HG02678 (cell line): ENCODE measurements around the gene RASD1.
"Not testable (repeated sequence)": the region's sequence is repeated elsewhere in the genome, so short reads cannot be mapped to it uniquely, and the experiment has no call there.

Experiments used
- ATAC-seq: cut with Tn5 transposase; IDR thresholded peaks from one replicate; pipeline ENCODE4 v1.9.1; 2021; ENCODE audit warnings: mild to moderate bottlenecking, moderate library complexity; ENCODE audit not compliant: unreplicated experiment

RASD1 gene

DNA sequence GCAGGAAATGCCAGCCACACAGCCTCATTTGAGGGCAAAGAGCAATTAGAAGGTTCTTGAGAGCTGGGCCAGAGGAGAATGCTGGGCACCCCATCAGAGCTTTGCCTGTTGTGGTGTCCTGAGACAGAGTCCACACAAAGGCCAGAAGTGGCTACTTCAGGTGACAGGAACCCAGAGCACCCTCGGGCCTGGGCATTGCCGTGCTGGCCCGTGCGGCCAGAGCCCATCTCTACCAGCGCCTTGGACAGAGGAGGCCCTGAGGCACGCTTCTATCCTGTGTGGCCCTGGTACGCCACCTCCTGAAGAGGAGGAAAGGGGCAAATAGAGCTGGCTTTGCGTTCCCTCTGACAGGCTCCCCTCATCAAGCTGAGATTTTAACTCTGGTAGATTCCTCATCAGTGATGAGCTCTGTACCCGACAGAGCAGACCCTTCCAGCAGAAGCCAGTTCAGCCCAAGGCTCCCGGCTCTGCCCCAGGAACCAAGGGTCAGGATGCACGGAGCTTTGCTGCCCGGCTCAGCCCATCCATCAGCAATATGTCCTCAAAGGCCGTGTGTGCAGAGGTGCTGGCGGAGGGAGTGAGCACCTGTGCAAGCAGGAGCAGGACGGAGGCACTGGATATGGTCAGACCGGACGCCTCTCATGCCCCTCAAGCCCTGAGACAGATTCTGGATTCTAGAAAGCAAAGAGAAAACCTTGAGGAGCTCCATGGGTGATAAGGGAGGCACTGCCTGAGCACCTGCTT is 3.4 kb upstream of the RASD1 start:
- ATAC-seq: no peak

DNA sequence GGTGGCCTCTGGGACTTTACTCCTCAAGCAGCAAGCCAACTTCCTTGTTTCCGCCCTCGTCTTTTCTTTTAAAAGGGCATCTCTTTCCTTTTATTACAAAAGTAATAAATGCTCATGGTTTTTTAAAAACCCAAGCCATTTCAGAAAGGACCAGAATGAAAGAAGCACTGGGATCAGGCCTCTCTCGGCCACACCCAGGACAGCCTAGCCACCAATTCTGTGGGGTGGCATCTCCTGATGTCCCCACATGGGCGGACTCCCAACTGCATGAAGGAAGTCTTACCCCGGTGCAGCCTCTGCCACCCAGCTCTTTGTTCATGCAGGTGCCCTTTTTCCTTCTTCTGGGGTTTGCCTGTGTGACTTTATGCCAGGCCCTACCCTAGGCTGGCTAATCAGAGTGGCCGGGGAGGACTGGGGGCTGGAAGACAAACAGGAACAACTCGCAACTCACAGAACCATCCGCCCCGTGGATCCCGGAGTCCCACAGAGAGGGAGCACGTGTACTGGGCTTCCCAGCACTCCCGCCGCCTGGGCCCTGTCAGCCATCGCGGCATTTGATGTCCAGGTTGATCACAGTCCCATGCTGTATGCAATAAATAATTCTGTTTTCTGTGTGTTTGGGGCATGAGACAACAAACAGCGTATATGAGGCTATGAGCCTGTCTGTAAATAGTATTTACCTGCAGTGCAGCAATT is 2.6 kb upstream of the RASD1 start:
- ATAC-seq: no peak

DNA sequence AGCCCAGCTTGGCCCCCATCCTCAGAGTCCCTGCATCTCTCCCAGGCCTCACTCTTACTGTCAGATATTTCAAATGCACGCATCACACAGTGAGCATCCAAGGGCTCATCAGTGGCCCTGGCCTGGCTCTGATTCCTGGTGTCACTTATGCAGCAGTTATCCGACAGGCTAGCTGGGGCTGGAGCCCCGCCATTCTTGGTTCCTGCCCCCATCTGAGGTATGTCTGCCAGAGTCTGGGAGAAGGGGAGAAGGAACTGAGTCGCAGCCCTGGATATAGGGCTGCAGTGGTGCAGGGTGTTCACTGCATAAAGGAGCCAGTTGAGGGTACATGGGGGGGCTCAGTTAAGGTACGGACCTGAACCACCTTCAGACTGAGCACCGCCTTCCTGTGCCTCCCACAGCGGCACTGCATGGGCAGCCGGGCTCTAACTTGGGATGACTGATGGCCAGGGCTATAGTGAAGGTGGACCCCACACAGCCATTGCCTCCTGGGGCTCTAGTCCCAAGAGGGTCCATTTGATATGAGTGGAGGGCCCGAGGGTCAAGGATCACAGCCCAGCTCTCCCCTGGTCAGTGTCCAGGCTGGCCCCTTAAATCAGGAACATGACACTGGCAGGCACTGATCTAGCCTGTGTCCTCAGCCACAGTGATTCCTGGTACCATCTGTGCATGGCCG is 1.8 kb upstream of the RASD1 start:
- no peak for ATAC-seq

DNA sequence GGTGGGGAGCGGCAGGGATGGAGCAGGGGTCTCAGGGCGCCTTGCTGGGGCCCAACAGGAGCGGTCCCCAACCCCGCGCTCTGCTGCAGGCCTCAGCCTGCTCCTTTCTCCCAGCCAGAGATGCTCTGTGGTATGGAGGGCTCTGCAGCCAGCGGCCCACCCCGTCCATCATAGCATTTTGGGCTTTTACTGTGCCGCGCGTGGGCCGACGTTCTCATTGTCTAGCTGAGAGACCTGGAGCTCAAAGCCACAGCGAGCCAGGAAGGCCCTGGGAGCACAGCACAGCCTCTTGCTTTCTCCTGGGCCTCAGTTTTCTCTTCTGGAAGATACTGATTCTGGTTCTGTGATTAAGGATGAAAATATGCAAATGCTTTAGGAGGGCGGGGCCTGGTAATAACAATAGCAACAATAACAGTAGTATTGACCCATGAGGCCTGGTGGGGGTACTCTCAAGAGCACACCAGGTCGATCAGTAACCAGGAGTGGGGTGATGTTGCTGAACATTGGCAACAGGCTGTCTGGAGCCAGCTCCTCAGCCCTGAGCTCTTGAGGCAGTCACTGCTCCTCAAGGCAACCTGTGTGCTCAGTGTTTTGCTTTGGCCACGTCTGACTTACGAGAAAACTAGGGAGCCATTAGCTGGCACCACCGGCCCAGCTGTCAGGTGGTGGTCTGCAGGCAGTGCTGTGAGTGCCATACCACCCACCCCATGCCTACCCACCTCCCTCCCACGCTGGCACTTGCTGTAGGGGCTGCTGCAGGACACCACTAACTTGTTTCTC is 1.1 kb upstream of the RASD1 start:
- no peak for ATAC-seq

DNA sequence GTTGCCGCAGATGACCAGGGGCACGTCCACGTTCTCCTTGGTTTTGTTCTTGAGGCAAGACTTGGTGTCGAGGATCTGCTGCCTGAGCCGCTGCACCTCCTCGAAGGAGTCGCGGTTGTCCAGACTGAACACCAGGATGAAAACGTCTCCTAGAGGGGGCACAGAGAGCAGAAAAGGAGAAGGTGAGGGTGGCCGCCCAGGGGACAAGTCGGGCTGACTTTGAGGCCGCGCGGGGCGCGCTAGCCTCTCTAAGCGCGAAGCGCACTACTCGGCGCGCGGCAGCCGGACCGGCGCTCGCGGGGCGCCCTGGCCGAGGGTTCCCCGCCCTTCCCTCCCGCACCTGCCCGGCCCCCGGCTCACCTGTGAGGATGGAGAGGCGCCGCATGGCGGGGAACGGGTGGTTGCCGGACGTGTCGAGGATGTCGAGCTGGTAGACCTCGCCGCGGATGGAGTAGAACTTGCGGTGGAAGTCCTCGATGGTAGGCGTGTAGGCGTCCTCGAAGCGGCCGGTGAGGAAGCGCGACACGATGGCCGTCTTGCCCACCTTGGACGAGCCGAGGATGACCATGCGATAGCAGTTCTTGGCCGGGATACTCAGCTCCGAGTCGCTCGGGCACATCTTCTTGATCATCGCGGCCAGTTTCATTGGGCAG is 533 bp downstream of the RASD1 start:
- no peak for ATAC-seq

DNA sequence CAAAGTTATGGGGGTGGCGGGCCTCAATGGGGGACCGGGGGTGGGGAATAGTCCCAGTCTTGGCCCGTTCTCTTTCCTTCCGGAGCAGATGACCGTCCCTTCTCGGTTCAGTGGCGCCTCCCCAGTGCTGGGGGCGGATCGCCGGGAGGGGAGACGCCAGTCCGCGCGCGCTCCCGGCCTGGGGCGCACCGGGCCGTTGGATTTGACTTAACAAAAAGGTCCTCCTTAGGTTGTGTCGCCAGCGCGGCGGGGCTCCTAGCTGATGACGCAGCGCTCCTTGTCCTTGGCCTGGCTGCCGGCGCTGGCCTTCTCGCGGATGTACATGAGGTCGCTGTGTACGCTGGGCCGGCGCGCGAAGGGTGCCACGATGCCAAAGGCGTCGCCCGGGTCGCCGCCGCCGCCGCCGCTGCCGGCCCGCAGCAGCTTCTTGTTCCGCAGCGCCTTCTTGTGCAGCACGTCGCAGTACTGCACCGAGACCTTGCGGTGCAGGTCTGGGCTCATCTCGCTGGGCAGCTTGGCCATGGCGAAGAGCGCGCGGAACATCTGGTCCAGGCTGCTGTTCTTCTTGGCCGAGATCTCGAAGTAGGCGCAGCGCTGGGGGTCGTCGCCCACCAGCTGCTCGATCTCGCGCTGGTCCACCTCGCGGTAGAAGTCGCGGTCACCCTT is 1.2 kb downstream of the RASD1 start:
- no peak for ATAC-seq

DNA sequence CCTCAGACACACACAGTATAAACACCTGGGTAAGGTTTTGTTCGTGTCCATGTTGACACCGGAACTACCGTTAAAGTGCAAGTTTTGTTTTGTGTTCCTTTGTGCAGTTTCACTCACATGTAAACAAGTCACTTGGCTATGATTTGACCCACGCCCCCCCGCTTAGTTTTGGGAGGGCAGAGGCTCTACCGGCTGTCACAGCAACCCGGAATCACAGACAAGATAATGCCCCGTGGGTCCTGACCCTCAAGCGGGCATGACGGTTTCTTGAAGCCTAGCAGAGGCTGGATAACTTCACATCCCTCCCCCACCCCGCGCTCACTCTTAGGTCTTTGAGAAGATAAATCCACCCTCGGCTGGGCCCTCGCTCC is 1.7 kb downstream of the RASD1 start:
- no peak for ATAC-seq

DNA sequence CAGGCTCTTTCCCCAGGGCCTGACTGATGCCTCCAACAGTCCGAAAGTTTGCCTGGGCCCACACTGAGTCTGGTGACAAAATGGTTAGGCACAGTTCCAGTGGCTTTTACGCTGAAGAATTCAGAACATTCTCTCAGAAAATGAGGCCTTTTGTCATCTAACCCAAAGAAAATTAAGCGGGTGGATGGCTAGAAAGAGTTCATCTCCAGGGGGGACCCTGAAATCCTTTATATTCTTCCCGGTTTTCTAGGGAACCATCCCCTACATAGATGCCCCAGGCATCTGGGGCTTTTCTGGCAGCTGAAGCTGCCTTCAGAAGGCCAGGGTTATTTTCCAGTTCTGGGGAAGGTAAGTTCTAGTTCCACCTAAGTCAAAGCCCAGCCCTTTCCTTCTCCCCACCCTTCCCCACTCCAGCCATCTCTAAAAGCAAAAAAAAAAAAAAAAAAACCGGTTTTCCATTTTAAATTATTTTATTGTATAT is 2.2 kb downstream of the RASD1 start:
- no peak for ATAC-seq

DNA sequence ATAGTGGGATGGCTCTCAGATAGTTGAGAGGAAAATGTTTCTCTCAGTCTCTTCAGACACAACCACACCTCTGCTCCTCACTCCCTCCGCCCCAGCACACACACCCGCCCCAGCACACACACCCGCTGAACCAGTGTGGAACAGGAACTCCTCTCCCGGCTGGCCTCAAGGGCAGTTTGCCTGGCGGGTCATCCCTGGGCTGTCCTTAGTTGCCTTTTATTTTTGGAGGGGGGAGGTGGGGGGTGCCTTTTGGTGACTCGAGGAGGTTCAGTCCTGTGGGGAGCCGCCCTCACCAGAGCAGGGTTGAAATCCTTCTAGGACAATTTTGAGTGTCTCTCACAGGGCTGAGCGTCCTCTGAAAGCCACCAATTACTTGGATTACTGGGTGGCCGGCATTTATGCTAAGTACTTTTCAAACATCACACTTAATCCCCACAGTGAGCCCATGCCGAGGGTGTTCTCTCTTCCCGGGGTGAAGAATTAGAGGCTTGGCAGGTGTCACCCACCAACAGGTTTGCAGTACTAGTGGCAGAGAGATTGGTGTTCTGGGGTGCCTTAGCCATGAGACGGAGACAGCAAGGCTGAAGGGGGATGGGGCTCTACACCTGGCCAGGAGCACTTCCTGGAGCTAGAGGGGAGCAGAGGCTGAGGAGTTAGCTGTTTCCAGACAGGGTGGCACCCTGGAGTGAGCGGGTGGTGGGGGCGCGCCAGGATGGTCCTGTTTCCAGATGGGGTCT is 2.8 kb downstream of the RASD1 start:
- no peak for ATAC-seq

DNA sequence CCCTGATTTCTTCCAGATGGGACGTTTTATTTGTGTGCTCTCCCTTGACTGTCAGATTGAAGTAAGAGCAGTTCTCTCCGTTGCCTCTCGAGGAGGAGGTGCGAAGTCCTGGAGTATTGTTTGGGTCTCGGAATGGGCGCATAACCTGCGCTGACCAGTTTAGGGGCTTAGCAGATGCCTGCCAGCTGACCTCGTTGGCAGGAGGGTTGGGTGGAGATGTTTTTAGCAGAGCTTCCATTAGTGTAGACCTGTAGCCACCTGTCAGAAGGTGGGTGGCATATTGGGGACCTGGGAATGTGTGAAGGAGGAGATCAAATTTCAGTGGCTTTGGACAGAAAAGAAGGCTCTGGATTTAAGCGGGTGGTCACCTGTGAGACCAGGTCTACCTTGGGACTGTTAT is 3.6 kb downstream of the RASD1 start:
- no peak for ATAC-seq

DNA sequence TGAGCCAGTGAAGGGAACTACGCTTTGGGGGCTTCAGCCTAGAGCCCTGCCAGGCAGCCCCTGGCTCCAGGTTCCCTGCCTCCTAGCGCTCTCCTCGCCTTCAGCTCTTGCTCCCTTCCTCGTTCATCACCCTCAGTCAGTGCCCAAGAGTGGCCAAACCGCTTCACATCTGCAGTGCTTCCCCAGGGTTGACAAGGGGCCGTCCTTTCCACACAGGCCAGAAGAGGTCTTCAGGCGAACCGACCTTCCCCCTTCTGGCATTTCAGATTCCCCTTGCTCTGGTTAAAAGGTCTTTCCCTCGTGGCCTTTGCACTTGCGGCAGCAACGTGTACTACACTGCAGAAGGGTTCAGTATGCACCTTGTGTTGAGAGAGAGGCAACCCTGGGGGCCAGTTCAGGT is 4.1 kb downstream of the RASD1 start:
- no peak for ATAC-seq

DNA sequence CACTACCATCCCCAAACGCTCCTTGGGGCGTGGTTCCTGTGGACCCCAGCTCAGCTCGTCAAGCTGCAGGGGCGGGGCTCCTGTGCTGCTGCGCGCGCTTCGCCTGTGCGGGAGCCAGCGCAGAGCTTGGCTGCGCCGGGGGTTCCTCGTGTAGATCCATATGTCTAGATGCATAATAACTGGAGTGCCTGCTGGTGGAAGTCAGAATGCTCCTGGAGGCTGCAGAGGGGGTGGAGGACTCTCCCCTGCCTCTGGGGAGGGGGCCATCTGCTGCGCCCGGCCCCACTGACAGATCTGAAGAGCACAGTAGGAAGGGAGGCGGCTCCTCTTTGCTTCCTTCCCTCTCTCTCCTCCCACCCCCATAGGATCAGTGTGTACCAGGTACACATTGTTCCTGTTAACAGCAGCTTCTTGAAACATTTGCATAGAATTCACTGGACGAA is 4.6 kb downstream of the RASD1 start:
- no peak for ATAC-seq

DNA sequence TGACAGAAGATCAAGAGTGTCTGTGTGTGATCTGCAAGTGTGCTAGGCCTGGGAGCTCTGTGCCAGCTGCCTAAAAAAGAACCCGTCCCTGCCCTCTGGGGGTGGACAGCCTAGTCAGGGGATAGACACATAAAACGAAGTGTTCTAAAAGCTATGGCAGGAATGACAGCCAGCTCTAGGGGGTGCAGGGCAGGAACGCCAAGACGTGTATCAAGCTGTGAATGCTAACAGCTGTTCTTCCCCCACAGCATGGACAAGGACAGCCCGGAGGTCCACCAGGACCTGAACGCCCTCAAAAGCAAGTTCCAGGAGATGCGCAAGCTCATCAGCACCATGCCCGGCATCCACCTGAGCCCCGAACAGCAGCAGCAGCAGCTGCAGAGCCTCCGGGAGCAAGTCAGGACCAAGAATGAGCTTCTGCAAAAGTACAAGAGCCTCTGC is 5.1 kb downstream of the RASD1 start:
- no peak for ATAC-seq

DNA sequence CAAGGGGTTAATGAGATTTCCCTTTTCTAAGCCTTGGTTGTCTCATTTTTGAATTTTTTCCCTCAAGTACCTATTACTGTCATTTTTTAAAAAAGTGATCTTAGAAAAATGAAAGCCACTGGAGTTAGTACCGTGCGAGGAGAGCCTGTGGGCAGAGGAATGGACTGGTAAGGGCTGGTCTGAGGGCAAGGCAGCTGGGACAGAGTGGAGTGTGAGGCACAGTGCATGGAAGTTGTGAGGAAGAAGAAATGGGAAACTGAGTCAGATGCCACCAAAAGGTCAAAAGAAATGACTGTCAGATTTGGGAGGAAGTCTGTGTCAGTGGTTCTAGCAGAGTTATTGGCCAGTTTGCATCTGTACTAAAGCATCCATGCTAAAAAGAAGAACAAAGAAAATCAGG is 8.2 kb downstream of the RASD1 start:
- ATAC-seq: no peak

DNA sequence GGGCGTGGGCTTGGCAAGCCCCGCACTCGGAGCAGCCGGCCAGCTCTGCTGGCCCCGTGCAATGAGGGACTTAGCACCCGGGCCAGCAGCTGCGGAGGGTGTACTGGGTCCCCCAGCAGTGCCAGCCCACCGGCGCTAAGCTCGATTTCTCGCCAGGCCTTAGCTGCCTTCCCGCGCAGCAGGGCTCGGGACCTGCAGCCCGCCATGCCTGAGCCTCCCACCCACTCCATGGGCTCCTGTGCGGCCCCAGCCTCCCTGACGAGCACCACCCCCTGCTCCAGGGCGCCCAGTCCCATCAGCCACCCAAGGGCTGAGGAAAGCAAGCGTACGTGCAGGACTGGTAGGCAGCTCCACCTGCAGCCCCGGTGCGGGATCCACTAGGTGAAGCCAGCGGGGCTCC is 9.8 kb downstream of the RASD1 start:
- not testable (repeated sequence) for ATAC-seq

DNA sequence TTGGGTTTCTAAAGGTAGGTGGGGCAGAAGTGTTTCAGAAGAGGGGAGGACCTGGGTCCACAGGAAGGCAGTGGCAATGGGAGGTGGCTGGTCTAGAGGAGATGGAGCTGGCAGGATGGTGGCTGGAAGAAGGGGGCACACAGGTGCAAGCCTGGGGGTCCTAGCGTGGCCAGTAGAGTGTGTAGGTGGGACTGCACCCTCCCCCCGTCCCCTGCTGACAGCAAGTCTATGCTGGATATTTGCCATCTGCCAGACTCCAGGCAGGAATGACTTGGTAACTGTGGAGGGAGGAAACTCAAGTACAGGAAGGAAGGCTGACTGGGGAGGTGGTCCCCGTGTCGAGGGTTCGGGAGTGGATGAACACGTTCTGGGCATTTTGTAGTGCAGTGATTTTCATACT is 10.8 kb downstream of the RASD1 start:
- no peak for ATAC-seq

DNA sequence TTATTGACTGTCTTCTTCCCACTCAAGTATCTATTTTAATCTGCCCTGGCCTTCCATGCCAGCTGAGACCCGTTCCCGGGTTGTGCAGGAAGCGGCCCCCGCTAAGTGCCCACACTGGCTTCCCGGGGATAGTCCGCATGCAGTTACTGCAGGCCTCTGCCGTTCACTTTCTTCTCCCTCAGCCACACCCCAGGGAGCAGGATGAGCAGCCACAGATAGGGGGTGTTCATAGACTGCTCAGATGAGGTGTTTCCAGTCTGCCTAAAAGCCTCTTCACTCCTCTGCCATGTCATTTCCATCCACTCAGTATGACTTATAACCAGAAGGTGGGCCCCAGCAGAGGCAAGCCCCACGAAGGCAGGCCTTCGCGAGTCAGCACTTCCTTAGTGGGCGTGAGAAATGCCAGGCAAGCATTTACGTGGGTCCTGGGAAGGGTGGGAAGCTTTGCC is 11.7 kb downstream of the RASD1 start:
- no peak for ATAC-seq

DNA sequence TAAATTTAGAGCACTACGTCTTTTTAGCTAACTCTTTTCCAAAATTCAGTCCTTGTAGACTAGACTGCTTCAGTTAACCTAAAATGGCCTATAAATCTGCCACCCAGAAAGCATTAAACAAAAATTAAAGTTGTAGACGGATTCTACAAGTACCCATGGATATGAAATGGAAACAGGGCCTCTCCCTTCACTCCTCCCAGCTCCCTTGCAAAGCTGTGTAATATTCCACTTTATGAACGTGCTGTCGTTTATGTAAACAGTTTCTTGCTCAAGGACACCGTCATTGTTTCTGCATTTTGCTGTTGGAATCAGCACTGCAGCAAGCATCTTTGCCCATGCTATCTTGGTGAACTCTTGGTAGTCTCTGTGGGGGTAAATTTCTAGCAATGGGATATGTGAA is 14.3 kb downstream of the RASD1 start:
- no peak for ATAC-seq

DNA sequence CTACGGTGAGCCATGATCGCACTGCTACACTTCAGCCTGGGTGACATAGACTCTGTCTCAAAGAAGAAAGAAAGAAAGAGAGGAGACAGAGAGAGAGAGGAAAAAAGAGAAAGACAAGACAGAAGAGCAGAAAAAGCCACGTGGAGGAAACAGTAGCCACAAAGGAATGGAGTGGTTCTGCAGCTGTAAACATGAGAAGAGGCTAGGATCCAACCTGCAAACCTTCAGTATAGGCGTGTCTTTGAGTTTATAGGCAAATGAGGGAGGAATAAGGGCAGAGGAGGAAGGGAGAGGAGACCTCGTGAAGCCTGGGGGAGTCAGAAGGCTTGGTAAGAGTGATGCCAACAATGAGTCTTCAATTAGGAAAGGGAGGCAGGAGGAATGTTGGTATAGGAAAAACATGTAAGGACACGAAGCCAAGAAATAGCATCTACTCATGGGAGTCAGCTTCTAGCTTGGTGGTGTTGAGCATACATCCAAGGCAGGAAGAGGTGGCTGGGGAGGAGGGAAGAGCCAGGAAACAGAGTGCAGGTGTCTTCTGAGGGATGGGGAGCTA is 15.5 kb downstream of the RASD1 start:
- no peak for ATAC-seq
